HG02884 (cell line): ENCODE results near the gene CYP3A7.
"Not testable (repeated sequence)": the region's sequence is repeated elsewhere in the genome, so short reads cannot be mapped to it uniquely, and the experiment has no call there.

ENCODE experiments used
- ATAC-seq: cut with Tn5 transposase; IDR thresholded peaks from one replicate; pipeline ENCODE4 v1.9.1; 2021; ENCODE audit warnings: mild to moderate bottlenecking, moderate library complexity; ENCODE audit not compliant: unreplicated experiment

Gene CYP3A7

DNA sequence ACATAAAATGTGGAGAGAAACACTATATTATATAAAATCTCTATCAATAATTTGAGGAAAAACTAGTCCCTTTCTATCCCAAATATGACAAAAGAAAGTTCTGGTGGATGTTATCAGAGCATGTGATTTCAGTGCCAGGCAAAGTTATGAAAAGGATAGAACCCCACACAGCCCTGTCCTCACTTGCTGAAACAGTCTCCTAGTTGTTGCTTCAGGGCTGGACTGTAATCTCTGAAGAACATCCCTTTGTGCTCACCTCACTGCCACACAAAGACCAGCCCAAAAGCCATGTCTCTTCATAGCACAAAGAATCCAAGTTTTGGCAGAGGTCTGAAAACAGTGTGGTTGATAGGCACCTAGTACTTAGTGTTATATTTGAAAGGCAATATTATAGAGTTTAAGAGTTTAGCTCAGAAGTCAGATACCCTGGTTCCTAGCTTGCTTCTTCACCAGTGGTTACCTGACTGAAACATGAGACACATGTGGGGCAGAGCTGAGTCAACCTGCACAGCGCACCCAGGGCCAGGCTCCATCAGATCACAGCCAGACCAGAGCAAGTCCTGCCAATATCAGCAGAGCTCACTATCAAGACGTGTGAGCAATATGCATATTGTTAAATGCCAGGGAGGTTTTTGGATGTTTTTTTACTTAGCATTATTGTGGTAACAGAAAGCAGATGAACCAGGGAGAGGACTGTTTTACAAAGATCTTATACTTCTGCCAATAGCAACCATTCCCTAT is 25.0 kb downstream of the CYP3A7 start:
- no peak for ATAC-seq

GRCh38 chr7:99709260-99709659 is 25.7 kb downstream of the CYP3A7 start:
- no peak for ATAC-seq

- ATAC-seq: no peak
Measured at GRCh38 chr7:99707096-99707495, 27.9 kb downstream of the CYP3A7 start.

- ATAC-seq: no peak
Measured at GRCh38 chr7:99699946-99700345, 35.0 kb downstream of the CYP3A7 start.

DNA sequence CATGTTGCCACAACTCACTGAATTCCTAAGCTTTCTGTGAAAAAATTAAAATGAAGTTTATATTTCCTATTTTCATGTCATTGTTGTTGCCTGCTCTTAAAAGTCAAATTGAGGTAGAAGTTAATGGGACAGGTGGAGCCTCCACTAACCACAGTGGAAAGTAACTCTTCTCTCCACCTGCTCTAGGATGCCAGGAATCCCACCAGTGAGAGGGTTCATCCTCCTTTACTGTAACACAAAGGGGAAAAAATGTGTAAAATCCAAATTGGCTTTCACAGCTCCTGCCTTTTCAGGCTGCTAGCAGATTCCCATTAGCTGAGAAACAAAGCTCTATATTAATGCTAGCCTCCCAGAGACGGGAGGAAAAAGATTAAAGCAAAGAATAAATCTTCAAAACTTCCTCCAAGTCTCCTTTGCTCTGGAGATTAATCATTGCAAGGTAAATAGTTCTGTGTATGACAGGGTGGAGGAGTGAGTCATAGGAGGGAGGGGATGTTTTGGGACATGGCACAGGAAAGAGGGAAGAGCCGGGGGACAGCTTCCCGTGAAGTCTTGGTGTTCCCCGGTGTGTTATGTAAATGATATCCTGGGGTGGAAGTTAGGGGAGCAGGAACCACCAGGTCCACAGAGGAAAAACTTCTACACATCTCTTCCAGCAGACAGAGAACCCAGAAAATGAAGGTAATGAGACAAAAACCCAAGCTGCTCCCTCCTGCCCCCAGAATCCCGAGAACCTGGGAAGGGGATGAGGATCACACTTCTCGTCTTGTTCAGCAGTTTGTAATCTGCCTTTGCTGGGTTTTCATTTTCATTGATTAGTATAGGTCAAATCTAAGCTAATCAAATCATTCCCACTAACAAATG is 35.9 kb downstream of the CYP3A7 start:
- ATAC-seq: not testable (repeated sequence)

DNA sequence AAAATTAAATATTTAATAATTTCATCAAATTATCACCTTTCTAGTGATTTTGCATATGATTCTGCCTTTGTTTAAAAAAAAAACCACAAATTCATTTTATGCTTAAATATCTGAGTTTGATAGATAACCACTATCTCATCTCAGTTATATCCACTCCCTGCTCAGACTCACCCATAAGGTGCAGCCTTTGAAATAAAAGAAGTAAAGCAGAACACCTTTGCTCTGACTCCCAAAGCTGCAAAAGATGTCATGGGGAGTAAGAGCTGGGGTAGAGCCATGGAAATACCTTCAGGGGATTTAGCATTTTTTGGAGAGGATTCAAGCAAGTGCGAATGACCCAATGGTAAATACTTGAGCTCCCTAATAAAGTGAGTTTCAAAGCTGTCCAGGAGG is 40.1 kb downstream of the CYP3A7 start:
- ATAC-seq: no peak

DNA sequence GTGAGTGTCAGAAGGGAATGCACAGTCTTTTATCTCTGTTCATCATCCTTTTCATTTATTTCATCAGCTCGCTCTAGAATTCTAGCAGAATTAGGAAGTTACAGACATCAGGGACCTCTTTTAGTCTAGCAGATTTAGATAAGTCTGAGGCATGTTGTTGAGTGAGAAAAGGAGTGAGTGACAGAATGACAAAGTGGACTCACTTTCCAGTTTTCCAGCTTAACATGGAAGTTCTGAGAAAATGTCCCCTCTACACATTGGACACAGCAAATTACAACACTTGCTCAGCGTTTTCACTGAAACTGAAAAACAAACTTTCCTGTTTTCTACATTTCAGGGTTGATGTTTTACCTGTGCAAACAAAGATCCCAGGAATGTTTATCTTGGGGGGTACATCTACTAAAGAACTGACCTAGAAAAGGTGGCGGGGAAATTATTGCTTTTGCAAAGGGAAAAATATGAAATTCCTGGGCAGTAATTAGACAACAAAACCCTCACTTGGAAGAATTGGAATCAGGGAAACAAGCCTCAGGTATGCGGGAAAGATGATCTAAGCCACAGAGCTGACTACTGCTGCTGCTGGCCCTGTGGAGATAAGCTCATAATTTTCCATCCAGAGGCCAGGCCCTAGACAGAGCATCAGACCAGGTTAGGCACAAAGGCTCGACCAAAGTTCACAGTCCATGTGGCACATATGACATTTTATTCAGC is 40.6 kb downstream of the CYP3A7 start:
- ATAC-seq: no peak

- ATAC-seq: no peak
Measured at GRCh38 chr7:99693427-99694200, 41.4 kb downstream of the CYP3A7 start.

GRCh38 chr7:99693100-99693426 is 41.9 kb downstream of the CYP3A7 start:
- ATAC-seq: no peak

DNA sequence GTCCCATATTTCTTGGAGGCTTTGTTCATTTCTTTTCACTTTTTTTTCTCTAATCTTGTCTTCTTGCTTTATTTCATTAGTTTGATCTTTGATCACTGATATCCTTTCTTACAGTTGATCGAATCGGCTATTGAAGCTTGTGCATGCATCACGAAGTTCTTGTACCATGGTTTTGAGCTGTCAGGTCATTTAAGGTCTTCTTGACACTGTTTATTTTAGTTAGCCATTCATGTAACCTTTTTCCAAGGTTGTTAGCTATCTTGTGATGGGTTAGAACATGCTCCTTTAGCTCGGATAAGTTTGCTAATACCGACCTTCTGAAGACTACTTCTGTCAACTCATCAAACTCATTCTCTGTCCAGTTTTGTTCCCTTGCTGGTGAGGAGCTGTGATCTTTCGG is 42.4 kb downstream of the CYP3A7 start:
- ATAC-seq: not testable (repeated sequence)

DNA sequence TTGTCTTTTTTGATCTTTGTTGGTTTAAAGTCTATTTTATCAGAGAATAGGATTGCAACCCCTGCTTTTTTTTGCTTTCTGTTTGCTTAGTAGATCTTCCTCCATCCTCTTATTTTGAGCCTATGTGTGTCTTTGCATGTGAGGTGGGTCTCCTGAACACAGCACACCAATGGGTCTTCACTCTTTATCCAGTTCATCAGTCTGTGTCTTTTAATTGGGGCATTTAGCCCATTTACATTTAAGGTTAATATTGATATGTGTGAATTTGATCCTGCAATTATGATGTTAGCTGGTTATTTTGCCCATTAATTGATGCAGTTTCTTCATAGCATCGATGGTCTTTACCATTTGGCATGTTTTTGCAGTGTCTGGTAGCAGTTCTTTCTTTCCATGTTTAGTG is 43.3 kb downstream of the CYP3A7 start:
- not testable (repeated sequence) for ATAC-seq

DNA sequence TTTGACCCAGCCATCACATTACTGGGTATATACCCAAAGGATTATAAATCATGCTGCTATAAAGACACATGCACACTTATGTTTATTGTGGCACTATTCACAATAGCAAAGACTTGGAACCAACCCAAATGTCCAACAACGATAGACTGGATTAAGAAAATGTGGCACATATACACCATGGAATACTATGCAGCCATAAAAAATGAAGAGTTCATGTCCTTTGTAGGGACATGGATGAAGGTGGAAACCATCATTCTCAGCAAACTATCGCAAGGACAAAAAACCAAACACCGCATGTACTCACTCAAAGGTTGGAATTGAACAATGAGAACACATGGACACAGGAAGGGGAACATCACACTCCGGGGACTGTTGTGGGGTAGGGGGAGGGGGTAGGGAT is 44.1 kb downstream of the CYP3A7 start:
- not testable (repeated sequence) for ATAC-seq

- ATAC-seq: not testable (repeated sequence)
Measured at GRCh38 chr7:99685871-99686608, 49.0 kb downstream of the CYP3A7 start.

- no peak for ATAC-seq
Measured at GRCh38 chr7:99685129-99685758, 49.8 kb downstream of the CYP3A7 start.

DNA sequence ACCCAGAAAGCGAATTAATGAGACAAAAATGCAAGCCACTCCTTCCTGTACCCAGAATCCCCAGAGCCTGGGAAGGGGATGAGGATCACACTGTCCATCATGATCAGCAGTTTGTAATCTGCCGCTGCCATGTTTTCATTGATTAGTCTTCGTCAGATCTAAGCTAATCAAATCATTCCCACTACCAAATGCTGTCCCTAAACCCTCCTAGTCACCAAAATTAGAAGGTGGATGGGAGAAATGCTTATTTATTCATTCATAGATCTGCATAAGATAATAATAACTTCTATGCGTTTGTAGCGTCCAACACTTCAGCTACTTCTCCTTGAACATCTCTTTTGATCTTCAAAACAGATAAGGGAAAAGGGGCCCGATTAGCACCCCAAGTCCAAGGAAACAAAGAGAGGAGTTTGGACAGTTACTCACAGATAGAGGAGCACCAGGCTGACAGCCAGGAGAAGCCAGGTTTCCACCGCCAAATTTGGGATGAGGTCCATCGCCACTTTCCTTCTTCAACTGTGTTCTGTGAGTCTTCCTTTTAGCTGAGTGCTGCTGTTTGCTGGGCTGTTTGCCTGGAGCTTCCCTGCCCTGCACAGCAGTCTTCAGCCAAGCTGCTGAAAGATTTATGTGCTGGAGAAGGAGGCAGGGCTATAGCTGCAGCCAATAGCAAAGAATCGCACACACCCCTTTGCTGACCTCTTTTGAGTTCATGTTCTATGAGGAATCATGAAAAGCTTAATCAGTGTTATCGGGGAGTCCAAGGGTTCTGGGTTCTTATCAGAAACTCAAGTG is 55.4 kb downstream of the CYP3A7 start, which contains the start of gene CYP3A5:
Gene CYP3A5 (minus strand): TSS at position 597 of the 792 bp plus-strand sequence. CDS start 100 bp downstream, at position 497.
- no peak for ATAC-seq

DNA sequence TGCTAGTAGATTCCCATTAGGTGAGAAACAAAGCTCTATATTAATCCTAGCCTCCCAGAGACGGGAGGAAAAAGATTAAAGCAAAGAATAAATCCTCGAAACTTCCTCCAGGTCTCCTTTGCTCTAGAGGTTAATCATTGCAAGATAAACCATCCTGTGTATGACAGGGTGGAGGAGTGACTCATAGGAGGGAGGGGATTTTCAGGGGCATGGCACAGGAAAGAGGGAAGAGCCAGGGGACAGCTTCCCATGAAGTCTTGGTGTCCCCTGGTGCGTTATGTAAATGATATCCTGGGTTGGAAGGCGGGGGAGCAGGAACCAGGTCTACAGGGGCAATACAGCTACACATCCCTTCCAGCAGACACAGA is 56.0 kb downstream of the CYP3A7 start:
- no peak for ATAC-seq

- no peak for ATAC-seq
Measured at GRCh38 chr7:99677648-99678045, 57.3 kb downstream of the CYP3A7 start.

DNA sequence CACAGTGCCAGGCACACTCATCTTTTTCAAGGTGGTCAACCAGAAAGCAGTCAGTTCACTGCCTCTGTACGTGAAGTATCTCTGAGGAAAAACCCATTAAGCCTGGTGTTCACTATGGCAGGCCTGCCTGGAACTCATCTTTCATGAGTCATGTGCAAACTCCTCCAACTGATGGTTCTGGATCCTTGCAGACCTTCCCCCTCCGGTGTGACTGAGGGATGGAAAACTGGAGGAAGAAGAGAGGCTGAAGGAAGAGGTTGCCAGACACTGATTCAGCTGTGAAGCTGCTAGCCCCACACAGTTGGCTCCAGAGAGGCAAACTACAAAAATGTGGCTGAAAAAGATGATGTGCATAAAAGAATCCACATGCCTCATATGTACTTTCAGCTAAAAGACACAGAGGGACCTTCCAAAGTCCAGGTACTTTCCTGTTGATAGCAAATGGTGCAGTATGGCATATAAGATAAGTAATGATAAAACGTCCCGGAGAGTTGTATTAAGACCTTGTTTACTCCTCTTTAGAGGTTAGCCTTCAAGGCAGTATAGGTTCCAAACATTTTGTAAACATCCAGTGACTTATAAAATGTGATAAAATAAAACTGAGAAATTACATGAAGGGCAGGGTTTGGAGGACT is 57.9 kb downstream of the CYP3A7 start:
- no peak for ATAC-seq
